SK-N-SH (cell line): ENCODE measurements around the gene SLC12A3. TPM values are rescaled to one million over a fixed set of nuclear protein-coding genes. Genes with fewer than 3 reads are reported as not detected.

Experiments
- CTCF ChIA-PET: fragments of 300-600, 350-600 bp; formaldehyde crosslinking; extraction: SDS; loops from one replicate; lab custom pipeline; 2021; lab: Yijun Ruan, JAX
- POLR2A ChIA-PET: fragments of 350-600 bp; sonication (Branson Sonifier 250); formaldehyde crosslinking; extraction: SDS; loops from one replicate; lab custom pipeline; 2020; ENCODE audit warnings: antibody characterized with exemption, inconsistent platforms; lab: Yijun Ruan, JAX
- DNase-seq: peaks from one replicate; pipeline ENCODE4 v3.0.0; 2012
- H2AFZ ChIP-seq: fragments of 200-600 bp; sonication (generic); 2 replicates; pipeline ENCODE4 v1.8.1; 2016; ENCODE audit warnings: antibody characterized with exemption, mild to moderate bottlenecking, low read depth
- H3F3A ChIP-seq: fragments of 200-600 bp; sonication (generic); replicated peaks from 2 replicates; pipeline ENCODE3; 2016; ENCODE audit warnings: antibody characterized with exemption, mild to moderate bottlenecking; ENCODE audit not compliant: insufficient read depth
- H3K27ac ChIP-seq, 2 experiments: fragments of 200-500 bp in 1 of 2; fragments of 200-600 bp in 1 of 2; sonication (Bioruptor generic) in 1 of 2; sonication (generic), shearing (Covaris generic) in 1 of 2; 2 replicates each; pipeline versions ENCODE4 v1.5.1 to v1.6.1; 2014 to 2016; ENCODE audit warnings: low read depth in 2 of 2, inconsistent platforms in 1 of 2, low read length in 1 of 2, mild to moderate bottlenecking in 1 of 2, mixed read lengths in 1 of 2
- H3K27me3 ChIP-seq: fragments of 200-600 bp; sonication (generic), shearing (Covaris generic); 2 replicates; pipeline ENCODE4 v1.6.1; 2016; ENCODE audit warnings: mixed run types; ENCODE audit not compliant: insufficient read depth
- H3K36me3 ChIP-seq, 2 experiments: fragments of 200-500 bp in 1 of 2; fragments of 200-600 bp in 1 of 2; sonication (Bioruptor generic) in 1 of 2; sonication (generic) in 1 of 2; replicated peaks in 1 of 2; 2 replicates each; pipeline versions ENCODE3 to v1.5.1; 2014 to 2016; ENCODE audit warnings: low read length in 1 of 2, mild to moderate bottlenecking in 1 of 2; ENCODE audit not compliant: insufficient read depth in 2 of 2, control insufficient read depth in 1 of 2
- H3K4me1 ChIP-seq, 2 experiments: fragments of 200-500 bp in 1 of 2; fragments of 200-600 bp in 1 of 2; sonication (Bioruptor generic) in 1 of 2; sonication (generic), shearing (Covaris generic) in 1 of 2; 2 replicates each; pipeline versions ENCODE4 v1.5.1 to v1.6.1; 2014 to 2016; ENCODE audit warnings: low read depth in 1 of 2, low read length in 1 of 2, mixed run types in 1 of 2; ENCODE audit not compliant: insufficient read depth in 2 of 2, control insufficient read depth in 1 of 2
- H3K4me2 ChIP-seq: fragments of 200-600 bp; sonication (generic), shearing (Covaris generic); 2 replicates; pipeline ENCODE4 v1.6.1; 2017; ENCODE audit warnings: mixed run types
- H3K4me3 ChIP-seq, 2 experiments: fragments of 200-500 bp in 1 of 2; fragments of 200-600 bp in 1 of 2; sonication (Bioruptor generic) in 1 of 2; sonication (generic), shearing (Covaris generic) in 1 of 2; 2 replicates each; pipeline versions ENCODE4 v1.5.1 to v1.8.1; 2014 to 2016; ENCODE audit warnings: low read depth in 2 of 2, inconsistent platforms in 1 of 2, low read length in 1 of 2, mild to moderate bottlenecking in 1 of 2, mixed read lengths in 1 of 2, moderate library complexity in 1 of 2
- H3K79me2 ChIP-seq: fragments of 200-600 bp; sonication (generic); 2 replicates; pipeline ENCODE4 v1.8.1; 2017; ENCODE audit warnings: mild to moderate bottlenecking; ENCODE audit not compliant: insufficient read depth
- H3K9ac ChIP-seq: fragments of 200-600 bp; sonication (generic); 2 replicates; pipeline ENCODE4 v1.6.1; 2017; ENCODE audit warnings: mixed run types
- H3K9me2 ChIP-seq: fragments of 200-600 bp; sonication (generic); 2 replicates; pipeline ENCODE4 v1.6.1; 2017; ENCODE audit warnings: mixed run types
- H3K9me3 ChIP-seq: fragments of 200-600 bp; sonication (generic); 2 replicates; pipeline ENCODE4 v1.6.1; 2017; ENCODE audit warnings: mixed run types, mild to moderate bottlenecking, moderate library complexity
- H4K20me1 ChIP-seq: fragments of 200-600 bp; sonication (generic); 2 replicates; pipeline ENCODE4 v1.6.1; 2017; ENCODE audit warnings: mild to moderate bottlenecking, mixed run types; ENCODE audit not compliant: insufficient read depth
- ELF1 ChIP-seq: IDR thresholded peaks from 2 replicates; pipeline ENCODE4 v1.4.0; 2012
- FOSL2 ChIP-seq: IDR thresholded peaks from 2 replicates; pipeline ENCODE4 v1.4.0; 2012; ENCODE audit warnings: low read depth, mild to moderate bottlenecking, moderate library complexity, borderline replicate concordance
- FOXJ3 ChIP-seq: sonication (generic); formaldehyde crosslinking; IDR thresholded peaks from 2 replicates; pipeline ENCODE4 v1.5.1; 2020; ENCODE audit warnings: mild to moderate bottlenecking, missing genetic modification reagents
- FOXM1 ChIP-seq: IDR thresholded peaks from 2 replicates; pipeline ENCODE4 v1.4.0; 2012; ENCODE audit warnings: low read depth, mild to moderate bottlenecking
- GATA2 ChIP-seq: sonication (generic); formaldehyde crosslinking; IDR thresholded peaks from 2 replicates; pipeline ENCODE4 v1.5.0; 2020; ENCODE audit warnings: mild to moderate bottlenecking, missing genetic modification reagents
- JUND ChIP-seq: IDR thresholded peaks from 2 replicates; pipeline ENCODE4 v1.4.0; 2012
- NFIC ChIP-seq: IDR thresholded peaks from 2 replicates; pipeline ENCODE4 v1.4.0; 2012; ENCODE audit warnings: borderline replicate concordance
- NRF1 ChIP-seq: IDR thresholded peaks from 2 replicates; pipeline ENCODE4 v1.6.1; 2012; ENCODE audit warnings: low read depth, mild to moderate bottlenecking, low read length
- RAD21 ChIP-seq: IDR thresholded peaks from 2 replicates; pipeline ENCODE4 v1.6.1; 2012; ENCODE audit warnings: mild to moderate bottlenecking, low read length
- RCOR1 ChIP-seq: fragments of 150-350 bp; IDR thresholded peaks from 2 replicates; pipeline ENCODE4 v1.6.1; 2017; ENCODE audit warnings: antibody characterized with exemption, low read length
- REST ChIP-seq: IDR thresholded peaks from 2 replicates; pipeline ENCODE4 v1.6.1; 2012; ENCODE audit warnings: mild to moderate bottlenecking, low read depth, low read length, moderate library complexity
- RFX5 ChIP-seq: IDR thresholded peaks from 2 replicates; pipeline ENCODE4 v1.6.1; 2012; ENCODE audit warnings: mild to moderate bottlenecking, improper control_type of control experiment, low read length
- SMC3 ChIP-seq: IDR thresholded peaks from 2 replicates; pipeline ENCODE4 v1.6.1; 2012; ENCODE audit warnings: low read depth, low read length, improper control_type of control experiment
- TCF12 ChIP-seq: IDR thresholded peaks from 2 replicates; pipeline ENCODE4 v1.4.0; 2012
- TEAD4 ChIP-seq: IDR thresholded peaks from 2 replicates; pipeline ENCODE4 v1.4.0; 2012; ENCODE audit warnings: mild to moderate bottlenecking, borderline replicate concordance; ENCODE audit not compliant: insufficient read depth
- YY1 ChIP-seq: IDR thresholded peaks from 2 replicates; pipeline ENCODE4 v1.4.0; 2012; ENCODE audit warnings: low read depth, mild to moderate bottlenecking
- whole genome bisulfite sequencing: methylation state at CpG from one replicate; pipeline ENCODE4 v1.1.6; 2017; ENCODE audit warnings: low lambda C conversion rate; 5-methylcytosine and 5-hydroxymethylcytosine counted together
- polyA plus RNA-seq, 3 experiments: library from polyadenylated mRNA; depleted of rRNA; stranded (reverse); fragments of >200 nt; gene quantifications; 2 replicates each; pipeline ENCODE4 v1.2.3, GENCODE V29; 2012
- TF ChIP-seq, protein P1 (sequence below): fragments of 150-350 bp; IDR thresholded peaks from 2 replicates; pipeline ENCODE4 v1.6.1; 2017; ENCODE audit warnings: antibody characterized with exemption, low read length, low read depth, borderline replicate concordance
- TF ChIP-seq, protein P2 (sequence below): IDR thresholded peaks from 2 replicates; pipeline ENCODE4; 2012
- TF ChIP-seq, protein P3 (sequence below): IDR thresholded peaks from 2 replicates; pipeline ENCODE4 v1.4.0; 2012; ENCODE audit warnings: low read depth
- TF ChIP-seq, protein P4 (sequence below): IDR thresholded peaks from 2 replicates; pipeline ENCODE4 v1.4.0; 2012; ENCODE audit warnings: low read depth, borderline replicate concordance

Gene SLC12A3
- polyA plus RNA-seq, 1 of the 3 experiments (the other 2 are of a cell fraction), result not detected

- no peak overlapping the region for H3K4me2 ChIP-seq
- ChIA-PET POLR2A (no interaction called here), CTCF (interaction anchor here (1.5 kb wide), 1 partner anchor 52 kb away, joined by 3 read pairs; no protein-coding TSS in a partner anchor)
- no peaks in the 10 kb centered on the region for H4K20me1 ChIP-seq
- no peak for DNase-seq
- no peaks in the 10 kb centered on the region for H3K27me3 ChIP-seq
- no peak overlapping the region for H3K27ac ChIP-seq
- TF ChIP-seq FOXM1 (no peak), RAD21 (no peak), SMC3 (no peak), RFX5 (no peak), FOSL2 (no peak), NRF1 (no peak), TCF12 (no peak), ELF1 (no peak), GATA2 (CRISPR knock-in tag) (no peak), NFIC (no peak), RCOR1 (no peak), TEAD4 (no peak)
- TF ChIP-seq, protein P1, sequence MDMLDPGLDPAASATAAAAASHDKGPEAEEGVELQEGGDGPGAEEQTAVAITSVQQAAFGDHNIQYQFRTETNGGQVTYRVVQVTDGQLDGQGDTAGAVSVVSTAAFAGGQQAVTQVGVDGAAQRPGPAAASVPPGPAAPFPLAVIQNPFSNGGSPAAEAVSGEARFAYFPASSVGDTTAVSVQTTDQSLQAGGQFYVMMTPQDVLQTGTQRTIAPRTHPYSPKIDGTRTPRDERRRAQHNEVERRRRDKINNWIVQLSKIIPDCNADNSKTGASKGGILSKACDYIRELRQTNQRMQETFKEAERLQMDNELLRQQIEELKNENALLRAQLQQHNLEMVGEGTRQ, result no peak
- TF ChIP-seq, protein P2, sequence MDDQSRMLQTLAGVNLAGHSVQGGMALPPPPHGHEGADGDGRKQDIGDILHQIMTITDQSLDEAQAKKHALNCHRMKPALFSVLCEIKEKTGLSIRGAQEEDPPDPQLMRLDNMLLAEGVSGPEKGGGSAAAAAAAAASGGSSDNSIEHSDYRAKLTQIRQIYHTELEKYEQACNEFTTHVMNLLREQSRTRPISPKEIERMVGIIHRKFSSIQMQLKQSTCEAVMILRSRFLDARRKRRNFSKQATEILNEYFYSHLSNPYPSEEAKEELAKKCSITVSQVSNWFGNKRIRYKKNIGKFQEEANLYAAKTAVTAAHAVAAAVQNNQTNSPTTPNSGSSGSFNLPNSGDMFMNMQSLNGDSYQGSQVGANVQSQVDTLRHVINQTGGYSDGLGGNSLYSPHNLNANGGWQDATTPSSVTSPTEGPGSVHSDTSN, result no peak
- H3K9me3 ChIP-seq, result no peaks in the 10 kb centered on the region
- H3K4me1 ChIP-seq, result peaks cover 0 to 26% of the 10 kb centered on the region in 2 experiments; a peak in 1 of 4 replicates
- H3K4me3 ChIP-seq, result no peak overlapping the region
- no peaks in the 10 kb centered on the region for H3F3A ChIP-seq
- H2AFZ ChIP-seq, result no peak overlapping the region
- H3K79me2 ChIP-seq, result no peaks in the 10 kb centered on the region
- no peak overlapping the region for H3K9ac ChIP-seq
- 93% methylated on average over 7 of the region's 8 CpGs for WGBS
- no peaks in the 10 kb centered on the region for H3K9me2 ChIP-seq
- H3K36me3 ChIP-seq, result no peaks in the 10 kb centered on the region
These were observed 13.4 kb downstream of the SLC12A3 start for GRCh38 chr16:56878282-56878854.

DNA sequence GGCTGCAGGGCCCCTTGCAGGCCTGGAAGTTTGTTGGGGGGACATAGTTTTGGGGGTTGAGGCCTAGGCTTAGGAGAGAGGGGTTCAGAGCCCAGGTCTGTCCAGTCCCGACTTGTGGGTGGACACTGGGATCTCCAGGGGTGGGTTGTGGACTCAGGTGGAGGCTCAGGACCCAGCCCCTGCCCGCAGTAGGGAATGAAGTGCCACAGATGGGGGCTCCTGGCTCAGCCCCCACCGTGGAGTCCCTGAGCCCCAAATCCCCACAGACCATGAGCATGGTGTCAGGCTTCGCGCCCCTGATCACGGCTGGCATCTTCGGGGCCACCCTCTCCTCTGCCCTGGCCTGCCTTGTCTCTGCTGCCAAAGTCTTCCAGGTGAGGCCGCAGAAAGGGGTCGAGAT lies 14.3 kb downstream of the SLC12A3 start:
- CTCF ChIA-PET, result interaction anchor here (1.3 to 1.5 kb wide), 2 partner anchors 12 to 51 kb away, joined by 3 to 7 read pairs; no protein-coding TSS in a partner anchor
- H2AFZ ChIP-seq, result no peak overlapping the region
- H3K79me2 ChIP-seq, result no peaks in the 10 kb centered on the region
- H3K27ac ChIP-seq, result no peak overlapping the region
- no peaks in the 10 kb centered on the region for H3K9me2 ChIP-seq
- H3K27me3 ChIP-seq, result no peaks in the 10 kb centered on the region
- H3F3A ChIP-seq, result no peaks in the 10 kb centered on the region
- peaks cover 0 to 24% of the 10 kb centered on the region in 2 experiments; a peak in 1 of 4 replicates for H3K4me1 ChIP-seq
- no peaks in the 10 kb centered on the region for H3K9me3 ChIP-seq
- POLR2A ChIA-PET, result no interaction called here
- TF ChIP-seq RFX5 (no peak), SMC3 (no peak), RCOR1 (no peak), GATA2 (CRISPR knock-in tag) (no peak), NFIC (no peak), JUND (no peak), REST (no peak), FOXJ3 (CRISPR knock-in tag) (no peak), TCF12 (no peak), YY1 (no peak)
- TF ChIP-seq, protein P3, sequence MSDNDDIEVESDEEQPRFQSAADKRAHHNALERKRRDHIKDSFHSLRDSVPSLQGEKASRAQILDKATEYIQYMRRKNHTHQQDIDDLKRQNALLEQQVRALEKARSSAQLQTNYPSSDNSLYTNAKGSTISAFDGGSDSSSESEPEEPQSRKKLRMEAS, result no peak
- TF ChIP-seq, protein P4, sequence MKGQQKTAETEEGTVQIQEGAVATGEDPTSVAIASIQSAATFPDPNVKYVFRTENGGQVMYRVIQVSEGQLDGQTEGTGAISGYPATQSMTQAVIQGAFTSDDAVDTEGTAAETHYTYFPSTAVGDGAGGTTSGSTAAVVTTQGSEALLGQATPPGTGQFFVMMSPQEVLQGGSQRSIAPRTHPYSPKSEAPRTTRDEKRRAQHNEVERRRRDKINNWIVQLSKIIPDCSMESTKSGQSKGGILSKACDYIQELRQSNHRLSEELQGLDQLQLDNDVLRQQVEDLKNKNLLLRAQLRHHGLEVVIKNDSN, result no peak
- no peak for DNase-seq
- 70% methylated on average over 6 of the region's 9 CpGs for WGBS
- H3K36me3 ChIP-seq, result no peaks in the 10 kb centered on the region
- no peak overlapping the region for H3K9ac ChIP-seq
- no peak overlapping the region for H3K4me2 ChIP-seq
- H4K20me1 ChIP-seq, result no peaks in the 10 kb centered on the region
- H3K4me3 ChIP-seq, result no peak overlapping the region
